ENCODE results near the gene HDGFL3.
A peak's percentile ranks its signal among the peaks of the same experiment; 100 is the strongest.

- TF ChIP-seq EZH2 (IDR thresholded peaks at IDR 0.05; ENCODE audit: borderline replicate concordance, low read depth, low read length, severe bottlenecking): no peak
- TF ChIP-seq CTCF (IDR thresholded peaks at IDR 0.05; ENCODE audit: extremely low read depth in 1 of 2, insufficient read depth in 1 of 2, low read depth in 1 of 2, low read length in 2 of 2): peak; percentile 54 to 66
- TF ChIP-seq, protein P1, sequence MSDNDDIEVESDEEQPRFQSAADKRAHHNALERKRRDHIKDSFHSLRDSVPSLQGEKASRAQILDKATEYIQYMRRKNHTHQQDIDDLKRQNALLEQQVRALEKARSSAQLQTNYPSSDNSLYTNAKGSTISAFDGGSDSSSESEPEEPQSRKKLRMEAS (IDR thresholded peaks at IDR 0.05; ENCODE audit: insufficient read depth, insufficient read length): no peak
- TF ChIP-seq JUN (IDR thresholded peaks at IDR 0.05; ENCODE audit: borderline replicate concordance, insufficient read depth, insufficient read length, low read depth): no peak
- no peak for TF ChIP-seq POLR2A (IDR thresholded peaks at IDR 0.05; ENCODE audit: low read depth, low read length)
These were observed 40.8 kb upstream of the HDGFL3 start for GRCh38 chr15:83248151-83249029.

All from endothelial cell of umbilical vein (primary cell).